ENCODE results near the gene TMEM161A.
A peak's percentile ranks its signal among the peaks of the same experiment; 100 is the strongest.
"Not testable (repeated sequence)": the region's sequence is repeated elsewhere in the genome, so short reads cannot be mapped to it uniquely, and the experiment has no call there.

Gene TMEM161A

GRCh38 chr19:19137556-19138108, 646 bp downstream of the TMEM161A start:
- no peak for ATAC-seq (ENCODE audit: insufficient read depth, low read depth)
- DNase-seq, result no peak
- TF ChIP-seq EZH2 (IDR thresholded peaks at IDR 0.05; ENCODE audit: borderline replicate concordance, low read depth, low read length, severe bottlenecking) (no peak), CTCF (IDR thresholded peaks at IDR 0.05; ENCODE audit: borderline replicate concordance, extremely low read depth, low read length, poor library complexity, severe bottlenecking) (no peak)

GRCh38 chr19:19135713-19136112, 2.6 kb downstream of the TMEM161A start:
- Histone ChIP-seq H3K36me3 (ENCODE audit: insufficient read depth, low read length) (peaks cover 13% of the 10 kb centered on the region), H3K4me1 (ENCODE audit: insufficient read depth, low read length) (peaks cover 18% of the 10 kb centered on the region), H3K79me2 (ENCODE audit: insufficient read depth, low read length) (peaks cover 23% of the 10 kb centered on the region)
- not testable (repeated sequence) for H3K4me2 ChIP-seq (ENCODE audit: insufficient read depth, low read length); H3K27ac ChIP-seq (ENCODE audit: low read length); ATAC-seq (ENCODE audit: insufficient read depth, low read depth); DNase-seq; H3K9me3 ChIP-seq (ENCODE audit: insufficient read depth, low read length, severe bottlenecking); H3K4me3 ChIP-seq (ENCODE audit: low read depth in 1 of 2, low read length in 2 of 2); H2AFZ ChIP-seq (ENCODE audit: low read depth, low read length); H4K20me1 ChIP-seq (ENCODE audit: insufficient read depth, low read length); H3K9ac ChIP-seq (ENCODE audit: low read depth, low read length); H3K27me3 ChIP-seq (ENCODE audit: insufficient read depth, low read length, poor library complexity)

More at GRCh38 chr19:19137556-19138108, 646 bp downstream of the TMEM161A start:
- no peaks in the 10 kb centered on the region for H3K27me3 ChIP-seq (ENCODE audit: insufficient read depth, low read length, poor library complexity)
- H3K4me3 ChIP-seq (ENCODE audit: low read depth in 1 of 2, low read length in 2 of 2), result peak overlapping the region; percentile 70 to 88
- peak overlapping the region; percentile 95 for H2AFZ ChIP-seq (ENCODE audit: low read depth, low read length)
- peaks cover 23% of the 10 kb centered on the region for H3K79me2 ChIP-seq (ENCODE audit: insufficient read depth, low read length)
- peaks cover 18% of the 10 kb centered on the region for H3K4me1 ChIP-seq (ENCODE audit: insufficient read depth, low read length)
- peaks cover 6% of the 10 kb centered on the region; the same call in 1 of the 2 replicates for H4K20me1 ChIP-seq (ENCODE audit: insufficient read depth, low read length)
- H3K4me2 ChIP-seq (ENCODE audit: insufficient read depth, low read length), result peak overlapping the region; percentile 86
- H3K9ac ChIP-seq (ENCODE audit: low read depth, low read length), result peak overlapping the region; percentile 85
- H3K27ac ChIP-seq (ENCODE audit: low read length), result peak overlapping the region; percentile 79
- H3K36me3 ChIP-seq (ENCODE audit: insufficient read depth, low read length), result peaks cover 4% of the 10 kb centered on the region
- no peaks in the 10 kb centered on the region for H3K9me3 ChIP-seq (ENCODE audit: insufficient read depth, low read length, severe bottlenecking)

GRCh38 chr19:19134687-19135158, 3.6 kb downstream of the TMEM161A start:
- peaks cover 23% of the 10 kb centered on the region for H3K79me2 ChIP-seq (ENCODE audit: insufficient read depth, low read length)
- H3K4me1 ChIP-seq (ENCODE audit: insufficient read depth, low read length), result peaks cover 18% of the 10 kb centered on the region
- H3K4me3 ChIP-seq (ENCODE audit: low read depth in 1 of 2, low read length in 2 of 2), result no peak overlapping the region
- no peak overlapping the region for H3K27ac ChIP-seq (ENCODE audit: low read length)
- H3K27me3 ChIP-seq (ENCODE audit: insufficient read depth, low read length, poor library complexity), result no peaks in the 10 kb centered on the region
- H3K9ac ChIP-seq (ENCODE audit: low read depth, low read length), result no peak overlapping the region
- H3K4me2 ChIP-seq (ENCODE audit: insufficient read depth, low read length), result no peak overlapping the region
- peaks cover 6% of the 10 kb centered on the region; the same call in 1 of the 2 replicates for H4K20me1 ChIP-seq (ENCODE audit: insufficient read depth, low read length)
- H3K36me3 ChIP-seq (ENCODE audit: insufficient read depth, low read length), result peaks cover 19% of the 10 kb centered on the region
- H2AFZ ChIP-seq (ENCODE audit: low read depth, low read length), result no peak overlapping the region
- DNase-seq, result peak; percentile 30
- TF ChIP-seq EZH2 (IDR thresholded peaks at IDR 0.05; ENCODE audit: borderline replicate concordance, low read depth, low read length, severe bottlenecking), result no peak
- no peak for TF ChIP-seq CTCF (IDR thresholded peaks at IDR 0.05; ENCODE audit: borderline replicate concordance, extremely low read depth, low read length, poor library complexity, severe bottlenecking)
- H3K9me3 ChIP-seq (ENCODE audit: insufficient read depth, low read length, severe bottlenecking), result peaks cover 7% of the 10 kb centered on the region
- no peak for ATAC-seq (ENCODE audit: insufficient read depth, low read depth)

- DNase-seq, result no peak
- Histone ChIP-seq H3K36me3 (ENCODE audit: insufficient read depth, low read length) (peaks cover 19% of the 10 kb centered on the region), H3K79me2 (ENCODE audit: insufficient read depth, low read length) (peaks cover 23% of the 10 kb centered on the region), H3K9me3 (ENCODE audit: insufficient read depth, low read length, severe bottlenecking) (peaks cover 7% of the 10 kb centered on the region), H3K4me3 (ENCODE audit: low read depth in 1 of 2, low read length in 2 of 2) (no peak overlapping the region), H2AFZ (ENCODE audit: low read depth, low read length) (no peak overlapping the region), H3K27me3 (ENCODE audit: insufficient read depth, low read length, poor library complexity) (no peaks in the 10 kb centered on the region), H3K4me1 (ENCODE audit: insufficient read depth, low read length) (peaks cover 18% of the 10 kb centered on the region), H3K9ac (ENCODE audit: low read depth, low read length) (no peak overlapping the region), H3K27ac (ENCODE audit: low read length) (no peak overlapping the region), H4K20me1 (ENCODE audit: insufficient read depth, low read length) (peaks cover 6% of the 10 kb centered on the region; the same call in 1 of the 2 replicates), H3K4me2 (ENCODE audit: insufficient read depth, low read length) (no peak overlapping the region)
- no peak for TF ChIP-seq EZH2 (IDR thresholded peaks at IDR 0.05; ENCODE audit: borderline replicate concordance, low read depth, low read length, severe bottlenecking)
- TF ChIP-seq CTCF (IDR thresholded peaks at IDR 0.05; ENCODE audit: borderline replicate concordance, extremely low read depth, low read length, poor library complexity, severe bottlenecking), result no peak
- no peak for ATAC-seq (ENCODE audit: insufficient read depth, low read depth)
These were observed 4.3 kb downstream of the TMEM161A start for GRCh38 chr19:19133985-19134384.
